CD4-positive, alpha-beta T cell (primary cell): ENCODE results near the gene ALOX15B. TPM values are rescaled to one million over a fixed set of nuclear protein-coding genes. Genes with fewer than 3 reads are reported as not detected.

Experiments
- ATAC-seq: fragments of 200-7000 bp; cut with Tn5 transposase; one replicate; pipeline ENCODE4 v1.10.0; 2022; ENCODE audit warnings: mild to moderate bottlenecking; ENCODE audit not compliant: poor library complexity
- CTCF ChIA-PET: fragments of 350-600 bp; sonication (Branson Sonifier 250); formaldehyde crosslinking; loops from one replicate; lab custom pipeline; 2021; ENCODE audit warnings: antibody characterized with exemption, inconsistent platforms; lab: Charles Lee
- POLR2A ChIA-PET: fragments of 350-600 bp; sonication (Branson Sonifier 250); formaldehyde crosslinking; loops from one replicate; lab custom pipeline; 2021; ENCODE audit warnings: antibody characterized with exemption, inconsistent platforms; lab: Charles Lee
- DNase-seq, 14 experiments: peaks; one replicate each; pipeline ENCODE4 v3.0.0-alpha.2; 2013 to 2020; ENCODE audit warnings: mixed read lengths in 2 of 14
- H3K27ac ChIP-seq, 2 donors: one replicate each; pipeline versions ENCODE4 v1.5.1 to v1.7.0; 2013; ENCODE audit warnings: low read length in 2 of 2, low read depth in 1 of 2, mild to moderate bottlenecking in 1 of 2
- H3K27me3 ChIP-seq, 2 experiments: 1 replicate in 1 of 2; 2 replicates in 1 of 2; pipeline versions ENCODE4 v1.6.1 to v1.7.0; 2013; ENCODE audit warnings: low read length in 2 of 2, control low read depth in 1 of 2, mild to moderate bottlenecking in 1 of 2, moderate library complexity in 1 of 2; ENCODE audit not compliant: insufficient read depth in 2 of 2, control insufficient read depth in 1 of 2
- H3K36me3 ChIP-seq: one replicate; pipeline ENCODE4 v1.6.1; 2013; ENCODE audit warnings: low read length, control low read depth; ENCODE audit not compliant: insufficient read depth
- H3K4me1 ChIP-seq: one replicate; pipeline ENCODE4 v1.6.1; 2013; ENCODE audit warnings: low read length, control low read depth; ENCODE audit not compliant: insufficient read depth
- H3K4me3 ChIP-seq: one replicate; pipeline ENCODE4 v1.5.1; 2013; ENCODE audit warnings: mild to moderate bottlenecking, low read length, moderate library complexity
- H3K9me3 ChIP-seq, 2 experiments: 1 replicate in 1 of 2; 2 replicates in 1 of 2; pipeline versions ENCODE4 v1.6.1 to v1.7.0; 2013; ENCODE audit warnings: low read length in 2 of 2, mild to moderate bottlenecking in 2 of 2, control low read depth in 1 of 2, moderate library complexity in 1 of 2; ENCODE audit not compliant: control insufficient read depth in 1 of 2, insufficient read depth in 1 of 2
- H3K27ac Mint-ChIP-seq: one replicate; pipeline ENCODE4 v1.8.0; 2020; ENCODE audit warnings: mixed read lengths
- H3K27me3 Mint-ChIP-seq: one replicate; pipeline ENCODE4 v1.8.0; 2021; ENCODE audit warnings: mixed read lengths
- H3K36me3 Mint-ChIP-seq: one replicate; pipeline ENCODE4 v1.8.0; 2021; ENCODE audit warnings: low read depth, mixed read lengths
- H3K4me1 Mint-ChIP-seq: one replicate; pipeline ENCODE4 v1.8.0; 2021; ENCODE audit warnings: low read depth, mixed read lengths
- H3K4me3 Mint-ChIP-seq: one replicate; pipeline ENCODE4 v1.8.0; 2020; ENCODE audit warnings: mild to moderate bottlenecking, mixed read lengths
- H3K9me3 Mint-ChIP-seq: one replicate; pipeline ENCODE4 v1.8.0; 2020; ENCODE audit warnings: mixed read lengths
- intact Hi-C, 2 experiments: fragments of 100-400 bp; cut with DNase I in 1 of 2; cut with micrococcal nuclease in 1 of 2; formaldehyde crosslinking; loops; one replicate each; pipeline versions ENCODE4 v1.15.1 to v1.9.0; 2023 to 2025; cut with DNase I, micrococcal nuclease
- total RNA-seq, 174 experiments: library from RNA in 2 of 174; stranded (reverse) in 2 of 174; gene quantifications; one replicate each; pipeline ENCODE4 v1.2.3 and lab custom pipeline; 2021 to 2026
- TF ChIP-seq, protein P1 (sequence below): fragments of 200-600 bp; IDR thresholded peaks from one replicate; pipeline ENCODE4 v1.8.0; 2022; ENCODE audit warnings: antibody characterized with exemption, mild to moderate bottlenecking

ALOX15B gene
- total RNA-seq, 2 experiments from 2014 or later = not detected

DNA sequence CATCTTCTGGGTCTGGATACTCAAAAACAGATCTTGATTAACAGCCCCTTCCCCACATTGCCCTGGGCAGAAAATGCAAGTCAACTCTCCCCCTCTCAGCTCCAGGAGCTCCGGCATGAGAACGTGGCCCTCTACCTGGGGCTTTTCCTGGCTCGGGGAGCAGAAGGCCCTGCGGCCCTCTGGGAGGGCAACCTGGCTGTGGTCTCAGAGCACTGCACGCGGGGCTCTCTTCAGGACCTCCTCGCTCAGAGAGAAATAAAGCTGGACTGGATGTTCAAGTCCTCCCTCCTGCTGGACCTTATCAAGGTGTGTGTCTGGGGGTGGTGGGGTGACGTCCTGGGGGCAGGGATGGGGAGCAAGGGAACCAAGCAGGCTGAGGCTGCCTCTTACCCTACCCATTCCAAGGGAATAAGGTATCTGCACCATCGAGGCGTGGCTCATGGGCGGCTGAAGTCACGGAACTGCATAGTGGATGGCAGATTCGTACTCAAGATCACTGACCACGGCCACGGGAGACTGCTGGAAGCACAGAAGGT, 26.7 kb upstream of the ALOX15B start:
- TF ChIP-seq, protein P1, sequence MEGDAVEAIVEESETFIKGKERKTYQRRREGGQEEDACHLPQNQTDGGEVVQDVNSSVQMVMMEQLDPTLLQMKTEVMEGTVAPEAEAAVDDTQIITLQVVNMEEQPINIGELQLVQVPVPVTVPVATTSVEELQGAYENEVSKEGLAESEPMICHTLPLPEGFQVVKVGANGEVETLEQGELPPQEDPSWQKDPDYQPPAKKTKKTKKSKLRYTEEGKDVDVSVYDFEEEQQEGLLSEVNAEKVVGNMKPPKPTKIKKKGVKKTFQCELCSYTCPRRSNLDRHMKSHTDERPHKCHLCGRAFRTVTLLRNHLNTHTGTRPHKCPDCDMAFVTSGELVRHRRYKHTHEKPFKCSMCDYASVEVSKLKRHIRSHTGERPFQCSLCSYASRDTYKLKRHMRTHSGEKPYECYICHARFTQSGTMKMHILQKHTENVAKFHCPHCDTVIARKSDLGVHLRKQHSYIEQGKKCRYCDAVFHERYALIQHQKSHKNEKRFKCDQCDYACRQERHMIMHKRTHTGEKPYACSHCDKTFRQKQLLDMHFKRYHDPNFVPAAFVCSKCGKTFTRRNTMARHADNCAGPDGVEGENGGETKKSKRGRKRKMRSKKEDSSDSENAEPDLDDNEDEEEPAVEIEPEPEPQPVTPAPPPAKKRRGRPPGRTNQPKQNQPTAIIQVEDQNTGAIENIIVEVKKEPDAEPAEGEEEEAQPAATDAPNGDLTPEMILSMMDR = no peak
- no peak overlapping the region for H3K4me3 Mint-ChIP-seq
- Histone ChIP-seq H3K27ac (no peak overlapping the region), H3K4me3 (no peak overlapping the region), H3K27me3 (peaks cover 0 to 15% of the 10 kb centered on the region in 2 experiments), H3K4me1 (peaks cover 16% of the 10 kb centered on the region), H3K36me3 (no peaks in the 10 kb centered on the region), H3K9me3 (peaks cover 0 to 10% of the 10 kb centered on the region in 2 experiments)
- H3K27ac Mint-ChIP-seq = no peak overlapping the region
- no peaks in the 10 kb centered on the region for H3K36me3 Mint-ChIP-seq
- CTCF ChIA-PET = no interaction called here
- DNase-seq (no peak), ATAC-seq (no peak)
- POLR2A ChIA-PET = no interaction called here
- intact Hi-C loops = no loop called here
- peaks cover 6% of the 10 kb centered on the region for H3K4me1 Mint-ChIP-seq
- H3K9me3 Mint-ChIP-seq = no peaks in the 10 kb centered on the region
- peaks cover 33% of the 10 kb centered on the region for H3K27me3 Mint-ChIP-seq

DNA sequence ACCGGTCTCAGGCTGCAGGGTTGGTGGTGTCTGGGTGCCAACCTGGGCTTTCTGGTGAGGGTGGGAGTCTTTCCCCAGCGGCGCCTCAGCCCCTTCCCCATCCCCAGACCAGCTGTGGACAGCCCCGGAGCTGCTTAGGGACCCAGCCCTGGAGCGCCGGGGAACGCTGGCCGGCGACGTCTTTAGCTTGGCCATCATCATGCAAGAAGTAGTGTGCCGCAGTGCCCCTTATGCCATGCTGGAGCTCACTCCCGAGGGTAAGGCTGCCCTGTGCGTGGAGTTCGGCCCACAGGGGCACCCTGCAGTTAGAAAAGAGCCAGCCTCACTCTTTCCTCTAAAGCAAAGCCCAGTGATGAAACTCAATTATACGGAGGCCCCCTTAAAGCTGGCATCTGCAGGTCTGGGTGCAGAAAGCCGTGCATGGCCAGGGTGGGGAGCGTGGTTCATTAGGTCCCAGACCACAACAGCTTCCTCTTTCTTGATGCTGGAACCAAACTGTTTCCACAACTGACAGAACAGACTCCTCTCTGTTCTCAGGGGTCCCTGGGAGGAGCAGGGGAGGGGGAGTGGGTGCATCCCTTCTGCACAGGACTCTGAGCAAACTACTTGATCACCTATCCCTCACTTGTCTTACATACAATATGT, 25.7 kb upstream of the ALOX15B start:
- CTCF ChIA-PET = no interaction called here
- no peak overlapping the region for H3K4me3 ChIP-seq
- peaks cover 35% of the 10 kb centered on the region for H3K27me3 Mint-ChIP-seq
- ATAC-seq (no peak), DNase-seq (no peak)
- H3K4me1 ChIP-seq = peaks cover 16% of the 10 kb centered on the region
- POLR2A ChIA-PET = no interaction called here
- no peaks in the 10 kb centered on the region for H3K36me3 Mint-ChIP-seq
- no peak overlapping the region for H3K27ac ChIP-seq
- H3K27ac Mint-ChIP-seq = no peak overlapping the region
- TF ChIP-seq, protein P1 = no peak
- no peaks in the 10 kb centered on the region for H3K9me3 Mint-ChIP-seq
- H3K9me3 ChIP-seq = peaks cover 0 to 10% of the 10 kb centered on the region in 2 experiments
- H3K36me3 ChIP-seq = no peaks in the 10 kb centered on the region
- peaks cover 0 to 16% of the 10 kb centered on the region in 2 experiments for H3K27me3 ChIP-seq
- H3K4me1 Mint-ChIP-seq = peaks cover 6% of the 10 kb centered on the region
- intact Hi-C loops = no loop called here
- H3K4me3 Mint-ChIP-seq = no peak overlapping the region

DNA sequence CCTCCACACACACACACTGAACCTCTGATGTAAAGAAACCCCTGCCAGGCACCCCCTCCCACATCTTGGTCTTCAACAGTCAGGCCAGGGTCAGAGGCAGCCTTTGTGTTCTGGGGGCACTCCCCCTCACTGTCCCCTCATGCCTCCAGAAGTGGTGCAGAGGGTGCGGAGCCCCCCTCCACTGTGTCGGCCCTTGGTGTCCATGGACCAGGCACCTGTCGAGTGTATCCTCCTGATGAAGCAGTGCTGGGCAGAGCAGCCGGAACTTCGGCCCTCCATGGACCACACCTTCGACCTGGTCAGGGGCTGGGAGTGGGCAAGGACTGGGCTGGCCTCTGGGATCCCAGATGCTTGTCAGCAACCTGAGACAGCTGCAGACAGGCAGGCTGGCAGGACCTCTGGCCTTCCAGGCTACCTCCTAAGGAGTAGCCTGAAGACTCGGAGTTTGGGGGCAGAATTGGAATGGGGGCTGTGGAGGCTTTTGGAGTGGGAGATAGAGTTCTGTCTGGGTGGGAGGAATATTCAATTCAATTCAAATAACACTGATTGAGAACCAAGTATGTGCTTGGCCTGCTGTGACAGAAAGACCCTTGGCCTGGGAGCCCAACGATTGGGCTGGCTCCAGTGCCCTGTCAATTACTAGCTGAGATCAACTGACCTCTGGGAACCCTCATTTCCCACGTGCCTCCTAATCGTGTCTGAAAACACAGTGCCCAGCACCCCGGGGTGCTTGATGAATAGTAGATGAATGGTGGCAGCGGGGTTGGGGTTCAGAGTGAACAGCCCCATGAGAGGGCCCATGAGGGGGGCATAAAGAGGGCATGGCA, 24.9 kb upstream of the ALOX15B start:
- Histone ChIP-seq H3K27me3 (peaks cover 0 to 16% of the 10 kb centered on the region in 2 experiments), H3K36me3 (no peaks in the 10 kb centered on the region), H3K9me3 (peaks cover 0 to 10% of the 10 kb centered on the region in 2 experiments), H3K4me3 (no peak overlapping the region), H3K27ac (no peak overlapping the region), H3K4me1 (peaks cover 16% of the 10 kb centered on the region)
- ChIA-PET POLR2A (no interaction called here), CTCF (no interaction called here)
- ATAC-seq (no peak), DNase-seq (peak in 1 of 14 experiments; percentile 22)
- TF ChIP-seq, protein P1 = no peak
- H3K9me3 Mint-ChIP-seq = no peaks in the 10 kb centered on the region
- intact Hi-C loops = no loop called here
- no peak overlapping the region for H3K27ac Mint-ChIP-seq
- peaks cover 6% of the 10 kb centered on the region for H3K4me1 Mint-ChIP-seq
- peaks cover 35% of the 10 kb centered on the region for H3K27me3 Mint-ChIP-seq
- no peaks in the 10 kb centered on the region for H3K36me3 Mint-ChIP-seq
- peak overlapping the region; percentile 48 for H3K4me3 Mint-ChIP-seq
